OCI-LY3 (cell line): Measurements from ENCODE around the gene TMEM164.

Source experiments
- EZH2phosphoT487 ChIP-seq: fragments of 200-600 bp; shearing (Covaris generic); IDR thresholded peaks from 2 replicates; pipeline ENCODE4 v1.6.1; 2018; ENCODE audit warnings: antibody characterized with exemption, mixed run types, low read depth
- TF ChIP-seq, protein P1 (sequence below): fragments of 200-600, 300-600 bp; sonication (generic); IDR thresholded peaks from 2 replicates; pipeline ENCODE4 v1.5.1; 2014; ENCODE audit warnings: antibody characterized with exemption, low read length, low read depth

DNA sequence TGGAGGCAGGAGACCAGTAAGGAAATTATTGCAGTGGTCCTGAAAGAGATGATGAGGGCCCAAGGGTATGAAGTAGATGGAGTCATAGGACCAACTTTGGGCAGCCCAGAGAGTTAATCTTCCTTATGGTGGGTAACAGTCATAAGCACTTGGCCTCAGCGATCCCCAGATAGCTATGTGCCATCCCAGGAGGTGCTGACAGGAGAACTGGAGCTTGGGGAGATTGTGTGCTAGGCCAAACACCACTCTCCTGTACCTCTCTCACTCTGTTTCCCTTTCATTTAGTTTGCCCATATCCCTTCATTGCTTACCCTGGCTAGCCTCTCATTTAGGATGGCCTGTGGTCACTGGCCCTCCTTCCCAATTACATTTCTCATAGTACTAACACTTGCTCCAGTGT, 60.0 kb downstream of the TMEM164 start:
- TF ChIP-seq, protein P1, sequence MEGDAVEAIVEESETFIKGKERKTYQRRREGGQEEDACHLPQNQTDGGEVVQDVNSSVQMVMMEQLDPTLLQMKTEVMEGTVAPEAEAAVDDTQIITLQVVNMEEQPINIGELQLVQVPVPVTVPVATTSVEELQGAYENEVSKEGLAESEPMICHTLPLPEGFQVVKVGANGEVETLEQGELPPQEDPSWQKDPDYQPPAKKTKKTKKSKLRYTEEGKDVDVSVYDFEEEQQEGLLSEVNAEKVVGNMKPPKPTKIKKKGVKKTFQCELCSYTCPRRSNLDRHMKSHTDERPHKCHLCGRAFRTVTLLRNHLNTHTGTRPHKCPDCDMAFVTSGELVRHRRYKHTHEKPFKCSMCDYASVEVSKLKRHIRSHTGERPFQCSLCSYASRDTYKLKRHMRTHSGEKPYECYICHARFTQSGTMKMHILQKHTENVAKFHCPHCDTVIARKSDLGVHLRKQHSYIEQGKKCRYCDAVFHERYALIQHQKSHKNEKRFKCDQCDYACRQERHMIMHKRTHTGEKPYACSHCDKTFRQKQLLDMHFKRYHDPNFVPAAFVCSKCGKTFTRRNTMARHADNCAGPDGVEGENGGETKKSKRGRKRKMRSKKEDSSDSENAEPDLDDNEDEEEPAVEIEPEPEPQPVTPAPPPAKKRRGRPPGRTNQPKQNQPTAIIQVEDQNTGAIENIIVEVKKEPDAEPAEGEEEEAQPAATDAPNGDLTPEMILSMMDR, result no peak
- no peak for TF ChIP-seq EZH2phosphoT487
